HFF-Myc (cell line): ENCODE measurements around the gene TMEM81.

ENCODE experiments used
- DNase-seq: peaks from one replicate; pipeline ENCODE4 v3.0.0-alpha.2; 2011; ENCODE audit warnings: low read depth; ENCODE audit errors: extremely low read depth
- H3K4me3 ChIP-seq: replicated peaks from 2 replicates; pipeline ENCODE4 v1.5.1; 2011; ENCODE audit warnings: low read depth, mild to moderate bottlenecking, control low read depth, low read length
- TF ChIP-seq, protein P1 (sequence below): IDR thresholded peaks from 2 replicates; pipeline ENCODE4 v1.5.1; 2012; ENCODE audit warnings: mild to moderate bottlenecking, low read depth, low read length, control low read depth; ENCODE audit errors: missing control alignments

TMEM81 gene

DNA sequence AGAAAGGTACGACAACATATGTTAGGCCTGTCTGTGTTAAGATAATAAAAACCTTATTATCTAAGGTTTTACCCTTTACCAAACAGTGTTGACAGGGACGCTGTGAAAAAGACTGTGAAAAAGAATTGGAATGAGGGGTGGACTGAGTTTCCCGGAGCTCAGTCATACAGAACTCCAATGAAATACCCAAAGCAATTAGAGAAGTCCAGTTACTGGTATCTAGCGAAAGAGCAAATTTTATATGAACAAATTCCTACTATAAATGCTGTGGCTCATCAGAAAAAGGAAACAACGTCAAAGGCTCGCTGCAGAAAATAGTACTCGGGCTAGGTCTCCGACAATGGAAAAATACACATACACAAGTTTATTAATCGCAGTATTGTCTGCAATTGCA, 38.2 kb upstream of the TMEM81 start:
- DNase-seq: no peak
- peak overlapping the region; percentile 98 for H3K4me3 ChIP-seq

DNA sequence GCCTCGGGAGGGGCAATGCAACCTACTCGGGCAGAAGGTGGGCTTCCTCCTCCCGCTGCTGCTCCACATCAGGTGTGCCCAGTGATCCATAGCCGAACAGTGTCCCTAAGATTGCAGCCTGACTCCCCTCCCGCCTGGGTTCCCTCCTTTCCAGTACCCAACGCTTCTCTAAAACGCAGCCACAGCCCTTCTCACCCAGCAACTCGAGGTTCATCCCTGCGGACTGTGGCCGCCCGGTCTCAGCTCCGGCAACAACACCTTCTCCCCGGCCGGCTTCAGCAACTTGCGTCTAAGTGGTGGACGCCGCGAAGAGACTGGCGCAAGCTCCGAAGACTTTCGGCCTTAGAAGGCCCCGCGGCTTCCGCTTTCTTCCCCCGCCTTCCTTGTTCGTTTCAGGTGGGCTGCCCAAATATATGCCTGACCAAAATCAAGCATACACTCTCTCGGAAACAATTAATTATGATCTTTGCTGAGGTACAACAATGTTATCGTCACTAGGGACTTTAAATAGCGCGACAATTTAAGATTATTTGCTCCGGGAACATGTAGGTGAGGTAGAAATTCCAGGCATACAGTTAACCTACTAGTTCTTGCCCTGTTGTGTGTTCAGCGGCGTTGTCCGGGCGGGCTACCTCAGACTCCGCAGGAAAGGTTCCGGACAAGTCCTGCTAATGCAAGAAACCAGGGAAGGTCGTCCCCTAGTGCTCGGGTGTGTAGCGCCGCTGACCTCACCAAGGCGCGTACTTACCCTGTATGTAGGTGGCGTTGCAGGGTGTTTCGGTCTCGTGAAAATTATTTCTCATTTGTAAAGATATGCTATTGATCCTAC, 37.6 kb upstream of the TMEM81 start, which contains the start of gene RBBP5:
RBBP5 (minus strand) TSS at position 319 of the 829 bp plus-strand sequence; CDS start at position 214, 105 bp downstream.
- TF ChIP-seq, protein P1, sequence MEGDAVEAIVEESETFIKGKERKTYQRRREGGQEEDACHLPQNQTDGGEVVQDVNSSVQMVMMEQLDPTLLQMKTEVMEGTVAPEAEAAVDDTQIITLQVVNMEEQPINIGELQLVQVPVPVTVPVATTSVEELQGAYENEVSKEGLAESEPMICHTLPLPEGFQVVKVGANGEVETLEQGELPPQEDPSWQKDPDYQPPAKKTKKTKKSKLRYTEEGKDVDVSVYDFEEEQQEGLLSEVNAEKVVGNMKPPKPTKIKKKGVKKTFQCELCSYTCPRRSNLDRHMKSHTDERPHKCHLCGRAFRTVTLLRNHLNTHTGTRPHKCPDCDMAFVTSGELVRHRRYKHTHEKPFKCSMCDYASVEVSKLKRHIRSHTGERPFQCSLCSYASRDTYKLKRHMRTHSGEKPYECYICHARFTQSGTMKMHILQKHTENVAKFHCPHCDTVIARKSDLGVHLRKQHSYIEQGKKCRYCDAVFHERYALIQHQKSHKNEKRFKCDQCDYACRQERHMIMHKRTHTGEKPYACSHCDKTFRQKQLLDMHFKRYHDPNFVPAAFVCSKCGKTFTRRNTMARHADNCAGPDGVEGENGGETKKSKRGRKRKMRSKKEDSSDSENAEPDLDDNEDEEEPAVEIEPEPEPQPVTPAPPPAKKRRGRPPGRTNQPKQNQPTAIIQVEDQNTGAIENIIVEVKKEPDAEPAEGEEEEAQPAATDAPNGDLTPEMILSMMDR: peak; percentile 78
- peak within 1 kb of the TSS; percentile 98 for H3K4me3 ChIP-seq
- peak; percentile 94 for DNase-seq

More for the DNA sequence above, 38.2 kb upstream of the TMEM81 start:
- TF ChIP-seq, protein P1: no peak

DNA sequence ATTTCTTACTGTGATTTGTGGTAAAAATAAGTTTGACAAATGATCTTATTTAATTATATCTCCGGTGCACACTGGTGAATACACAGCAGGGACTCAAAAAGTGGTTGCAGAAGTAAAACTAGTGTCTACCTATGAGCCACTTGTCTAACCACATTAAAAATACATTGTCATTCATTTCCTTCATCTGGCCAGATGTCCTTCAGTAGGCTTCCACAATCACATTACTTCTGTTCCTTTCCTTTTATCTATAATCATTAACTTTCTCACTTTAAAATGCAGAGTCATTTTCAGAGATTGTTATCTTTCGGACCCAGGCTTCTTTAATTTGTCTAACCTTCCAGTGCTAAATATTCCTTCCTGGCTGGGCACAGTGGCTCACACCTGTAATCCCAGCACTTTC, 34.5 kb upstream of the TMEM81 start:
- DNase-seq: no peak
- H3K4me3 ChIP-seq: no peak overlapping the region
- TF ChIP-seq, protein P1: no peak

DNA sequence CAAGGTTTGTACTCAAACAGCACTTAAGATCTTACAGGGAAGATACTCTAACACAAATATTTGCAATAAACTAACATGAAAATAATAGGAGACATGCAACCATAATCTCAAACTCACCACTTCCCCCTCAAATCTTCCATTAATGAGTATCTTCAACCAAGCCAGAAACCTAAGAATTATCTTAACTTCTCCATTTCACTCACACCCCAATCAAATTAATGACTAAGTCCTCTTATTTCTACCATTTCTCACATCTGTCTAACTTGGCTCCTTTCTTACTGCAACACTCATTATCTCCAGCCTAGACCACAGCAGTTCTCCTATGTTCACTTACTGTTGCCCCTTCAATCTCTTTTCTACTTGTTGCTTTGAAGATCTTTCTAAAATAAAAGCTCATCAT, 27.1 kb upstream of the TMEM81 start:
- TF ChIP-seq, protein P1: no peak
- no peak overlapping the region for H3K4me3 ChIP-seq
- no peak for DNase-seq

DNA sequence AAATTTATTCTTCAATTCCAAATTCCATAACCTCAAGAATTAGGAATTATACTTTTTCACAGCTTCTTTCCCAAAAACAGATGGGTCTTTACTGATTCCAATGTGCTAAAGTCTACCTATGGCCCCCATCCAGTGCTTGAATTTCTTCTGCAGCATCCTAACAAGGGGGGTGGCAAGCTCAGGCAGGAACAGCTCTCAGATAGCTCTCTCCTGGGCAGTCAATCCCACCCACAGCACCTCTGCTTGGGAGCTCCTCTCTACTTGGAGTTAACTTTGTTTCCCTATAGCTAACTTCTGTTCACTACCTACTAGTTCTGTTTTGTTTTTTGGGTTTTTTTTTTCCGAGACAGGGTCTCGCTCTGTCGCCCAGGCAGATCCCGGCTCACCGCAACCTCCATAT, 25.5 kb upstream of the TMEM81 start:
- no peak overlapping the region for H3K4me3 ChIP-seq
- TF ChIP-seq, protein P1: no peak
- DNase-seq: no peak

DNA sequence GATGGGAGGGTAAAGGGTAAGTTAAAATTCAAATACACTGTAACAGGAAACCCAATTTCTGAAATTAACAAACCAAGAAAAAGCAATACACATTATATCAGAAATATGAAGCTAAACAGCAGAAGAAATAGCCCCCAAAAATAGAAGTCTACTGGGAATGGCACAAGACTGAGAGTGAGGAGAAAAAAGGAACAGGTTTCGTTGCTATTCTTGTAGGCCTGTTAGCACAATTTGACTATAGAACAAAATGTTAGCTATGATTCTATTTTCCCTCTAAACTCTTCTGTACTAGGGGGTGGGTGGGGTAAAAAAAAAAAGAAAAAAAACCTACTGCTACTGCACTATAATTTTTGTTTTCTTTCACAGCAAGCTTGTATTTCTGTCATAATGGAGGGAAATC, 25.0 kb upstream of the TMEM81 start:
- TF ChIP-seq, protein P1: no peak
- no peak for DNase-seq
- H3K4me3 ChIP-seq: no peak overlapping the region
